Activated naive CD8-positive, alpha-beta T cell treated with anti-CD3 and anti-CD28 coated beads, Interleukin-2, amount 50 U/mL, for 16 hours (primary cell): ENCODE results near the gene SLC22A15.

Source experiments
- DNase-seq: peaks from one replicate; pipeline ENCODE4 v3.0.0-alpha.2; 2020; ENCODE audit warnings: low read depth, low spot score

Gene SLC22A15

GRCh38 chr1:116099919-116100318 is 123.6 kb downstream of the SLC22A15 start:
- no peak for DNase-seq

DNA sequence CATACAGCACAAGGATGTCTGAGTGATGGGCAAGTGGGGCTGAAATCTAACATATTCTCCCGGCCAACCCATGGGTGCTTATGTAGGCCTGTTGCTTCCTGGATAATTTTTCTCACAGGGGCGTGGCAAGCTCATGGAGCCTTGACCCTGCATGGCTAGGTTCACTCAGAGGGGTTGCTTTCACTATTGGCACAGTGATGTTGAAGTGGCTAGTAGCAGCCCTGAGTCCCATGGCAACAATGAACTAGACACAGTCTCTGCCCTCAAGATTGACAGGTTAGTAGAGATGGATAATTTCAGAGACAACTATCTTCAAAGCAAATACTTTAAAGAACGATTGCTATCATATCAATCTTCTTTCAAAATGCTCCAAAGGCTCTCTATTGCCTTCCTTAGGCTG is 128.4 kb downstream of the SLC22A15 start:
- DNase-seq = no peak

GRCh38 chr1:116105996-116106395 is 129.7 kb downstream of the SLC22A15 start:
- DNase-seq = no peak

DNA sequence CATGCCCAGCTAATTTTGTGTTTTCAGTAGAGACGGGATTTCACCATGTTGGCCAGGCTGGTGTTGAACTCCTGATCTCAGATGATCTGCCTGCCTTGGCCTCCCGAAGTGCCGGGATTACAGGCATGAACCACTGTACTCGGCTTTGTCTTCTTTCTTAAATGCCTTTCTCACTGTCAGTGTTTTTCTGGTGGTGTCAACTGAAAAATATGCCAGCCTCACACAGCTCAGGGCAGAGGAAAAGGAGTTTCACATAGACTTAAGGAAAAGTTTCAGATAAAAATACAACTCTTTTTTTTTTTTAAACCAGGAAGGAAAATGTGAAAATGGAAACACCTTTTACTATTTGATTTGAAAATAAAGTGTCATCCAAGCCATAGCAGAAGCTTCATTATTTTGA is 130.3 kb downstream of the SLC22A15 start:
- no peak for DNase-seq

GRCh38 chr1:116107371-116107770 is 131.1 kb downstream of the SLC22A15 start:
- no peak for DNase-seq

DNA sequence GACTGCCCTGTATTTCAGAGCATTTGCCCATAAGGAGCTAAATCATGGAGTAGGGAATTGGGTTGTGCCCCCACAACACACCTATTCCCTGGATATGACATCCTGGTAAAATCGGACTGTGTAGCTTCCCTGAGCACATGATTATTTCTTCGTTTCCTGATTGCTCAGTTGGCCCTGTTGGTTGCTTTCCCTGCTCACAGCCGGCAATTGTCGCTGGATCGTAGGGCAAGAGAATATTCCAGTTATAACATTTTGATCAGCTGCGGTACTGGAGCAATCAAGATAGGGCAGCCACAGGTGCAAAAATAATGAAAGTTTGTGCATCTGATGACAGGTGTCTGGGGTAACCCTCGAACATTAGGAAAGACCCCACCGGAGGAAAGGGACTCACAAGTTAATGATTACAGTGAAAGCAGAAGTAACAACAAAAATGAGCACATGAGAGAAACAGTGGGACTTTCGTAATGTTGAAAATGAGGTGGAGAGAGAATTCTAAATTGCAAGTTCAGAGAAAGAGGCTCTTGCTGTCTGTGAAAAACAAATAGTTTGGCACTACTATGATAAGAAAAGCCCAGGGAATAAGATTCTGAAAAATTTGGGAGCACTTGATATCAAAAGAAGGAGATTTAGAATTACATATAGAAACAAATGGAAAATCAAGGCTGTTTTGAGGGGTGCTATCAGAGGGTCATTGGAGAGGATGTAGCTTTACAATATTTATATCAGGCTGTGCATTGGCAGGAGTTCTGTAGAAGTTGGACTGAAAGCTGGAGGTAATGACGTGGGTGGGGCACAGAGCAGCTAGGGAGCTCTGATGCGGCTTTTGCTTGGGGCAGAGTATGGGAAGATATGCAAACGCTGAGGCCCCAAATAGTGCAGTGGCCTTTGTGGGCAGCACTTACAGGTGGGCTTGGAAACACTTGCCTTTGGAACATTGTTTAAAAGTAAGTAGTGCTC is 134.5 kb downstream of the SLC22A15 start, which contains the start of gene MAB21L3:
Gene MAB21L3 (plus strand): TSS at position 833 of the 957 bp plus-strand sequence. CDS start 1,217 bp downstream, outside the sequence.
- no peak for DNase-seq

GRCh38 chr1:116111524-116112021 is 135.3 kb downstream of the SLC22A15 start:
- no peak for DNase-seq

GRCh38 chr1:116112388-116113140 is 136.3 kb downstream of the SLC22A15 start:
- no peak for DNase-seq

GRCh38 chr1:116113615-116114014 is 137.3 kb downstream of the SLC22A15 start:
- DNase-seq = no peak

GRCh38 chr1:116115476-116116439 is 139.4 kb downstream of the SLC22A15 start:
- no peak for DNase-seq

DNA sequence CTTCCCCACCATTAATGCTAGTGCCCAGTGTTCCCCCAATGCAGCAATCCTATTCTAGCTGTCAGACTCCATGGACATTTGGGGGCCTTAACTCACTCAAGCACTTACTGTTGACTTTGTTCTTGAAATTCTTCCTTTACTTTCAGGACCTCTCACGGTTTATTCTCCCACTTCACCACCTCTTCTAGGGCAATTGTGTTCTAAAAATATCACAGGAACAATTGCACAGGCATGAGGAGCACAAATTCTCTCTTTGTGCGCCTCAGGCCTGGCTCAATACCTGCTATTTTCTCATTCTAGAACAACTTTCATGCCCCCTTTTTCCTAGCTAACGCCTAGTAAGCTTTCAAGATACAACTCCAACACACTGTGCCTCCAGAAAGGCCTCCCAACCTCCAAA is 142.2 kb downstream of the SLC22A15 start:
- no peak for DNase-seq
